ENCODE results near the gene FGFBP1. TPM values are rescaled to one million over a fixed set of nuclear protein-coding genes. Genes with fewer than 3 reads are reported as not detected.
"Not testable (repeated sequence)": the region's sequence is repeated elsewhere in the genome, so short reads cannot be mapped to it uniquely, and the experiment has no call there.

Gene FGFBP1
- total RNA-seq, 1 experiment from 2014 or later = 2.8 TPM

- in situ Hi-C loops (cut with HindIII; ENCODE audit: low pct_unique_long_range_greater_than_20kb, low sequenced_read_pairs) = no loop called here
- no peak for DNase-seq (ENCODE audit: low read depth)
Observed at GRCh38 chr4:15918484-15919129, 19.9 kb downstream of the FGFBP1 start.

GRCh38 chr4:15917297-15917696 lies 21.2 kb downstream of the FGFBP1 start:
- in situ Hi-C loops (cut with HindIII; ENCODE audit: low pct_unique_long_range_greater_than_20kb, low sequenced_read_pairs) = no loop called here
- no peak for DNase-seq (ENCODE audit: low read depth)

GRCh38 chr4:15916358-15916757 lies 22.2 kb downstream of the FGFBP1 start:
- in situ Hi-C loops (cut with HindIII; ENCODE audit: low pct_unique_long_range_greater_than_20kb, low sequenced_read_pairs); DNase-seq (ENCODE audit: low read depth): not testable (repeated sequence)

GRCh38 chr4:15914736-15915135 lies 23.8 kb downstream of the FGFBP1 start:
- in situ Hi-C loops (cut with HindIII; ENCODE audit: low pct_unique_long_range_greater_than_20kb, low sequenced_read_pairs) = no loop called here
- no peak for DNase-seq (ENCODE audit: low read depth)

- DNase-seq (ENCODE audit: low read depth) = no peak
- in situ Hi-C loops (cut with HindIII; ENCODE audit: low pct_unique_long_range_greater_than_20kb, low sequenced_read_pairs) = no loop called here
Observed at GRCh38 chr4:15914291-15914690, 24.2 kb downstream of the FGFBP1 start.

- peak; percentile 79 for DNase-seq (ENCODE audit: low read depth)
- in situ Hi-C loops (cut with HindIII; ENCODE audit: low pct_unique_long_range_greater_than_20kb, low sequenced_read_pairs) = no loop called here
Observed at GRCh38 chr4:15913631-15913970, 24.9 kb downstream of the FGFBP1 start.

- DNase-seq (ENCODE audit: low read depth) = peak; percentile 82
- in situ Hi-C loops (cut with HindIII; ENCODE audit: low pct_unique_long_range_greater_than_20kb, low sequenced_read_pairs) = no loop called here
Observed at GRCh38 chr4:15912961-15913630, 25.4 kb downstream of the FGFBP1 start.

- in situ Hi-C loops (cut with HindIII; ENCODE audit: low pct_unique_long_range_greater_than_20kb, low sequenced_read_pairs) = no loop called here
- DNase-seq (ENCODE audit: low read depth) = no peak
Observed at GRCh38 chr4:15912236-15912635, 26.3 kb downstream of the FGFBP1 start.

GRCh38 chr4:15910155-15910940 lies 28.2 kb downstream of the FGFBP1 start:
- in situ Hi-C loops (cut with HindIII; ENCODE audit: low pct_unique_long_range_greater_than_20kb, low sequenced_read_pairs) = no loop called here

GRCh38 chr4:15907430-15907829 lies 31.1 kb downstream of the FGFBP1 start:
- DNase-seq (ENCODE audit: low read depth) = no peak
- in situ Hi-C loops (cut with HindIII; ENCODE audit: low pct_unique_long_range_greater_than_20kb, low sequenced_read_pairs) = no loop called here

More at GRCh38 chr4:15910155-15910940, 28.2 kb downstream of the FGFBP1 start:
- DNase-seq (ENCODE audit: low read depth) = no peak

GRCh38 chr4:15906020-15906443 lies 32.5 kb downstream of the FGFBP1 start:
- in situ Hi-C loops (cut with HindIII; ENCODE audit: low pct_unique_long_range_greater_than_20kb, low sequenced_read_pairs) = no loop called here
- peak; percentile 76 for DNase-seq (ENCODE audit: low read depth)

GRCh38 chr4:15902746-15903145 lies 35.8 kb downstream of the FGFBP1 start:
- in situ Hi-C loops (cut with HindIII; ENCODE audit: low pct_unique_long_range_greater_than_20kb, low sequenced_read_pairs) = no loop called here
- no peak for DNase-seq (ENCODE audit: low read depth)

GRCh38 chr4:15901998-15902397 lies 36.5 kb downstream of the FGFBP1 start:
- no peak for DNase-seq (ENCODE audit: low read depth)

GRCh38 chr4:15901007-15901406 lies 37.5 kb downstream of the FGFBP1 start:
- in situ Hi-C loops (cut with HindIII; ENCODE audit: low pct_unique_long_range_greater_than_20kb, low sequenced_read_pairs) = no loop called here
- no peak for DNase-seq (ENCODE audit: low read depth)

More at GRCh38 chr4:15901998-15902397, 36.5 kb downstream of the FGFBP1 start:
- in situ Hi-C loops (cut with HindIII; ENCODE audit: low pct_unique_long_range_greater_than_20kb, low sequenced_read_pairs) = no loop called here

- in situ Hi-C loops (cut with HindIII; ENCODE audit: low pct_unique_long_range_greater_than_20kb, low sequenced_read_pairs) = no loop called here
- DNase-seq (ENCODE audit: low read depth) = no peak
Observed at GRCh38 chr4:15899511-15899910, 39.0 kb downstream of the FGFBP1 start.

GRCh38 chr4:15898902-15899301 lies 39.6 kb downstream of the FGFBP1 start:
- in situ Hi-C loops (cut with HindIII; ENCODE audit: low pct_unique_long_range_greater_than_20kb, low sequenced_read_pairs) = no loop called here
- DNase-seq (ENCODE audit: low read depth) = no peak

GRCh38 chr4:15897577-15897976 lies 41.0 kb downstream of the FGFBP1 start:
- in situ Hi-C loops (cut with HindIII; ENCODE audit: low pct_unique_long_range_greater_than_20kb, low sequenced_read_pairs) = no loop called here
- no peak for DNase-seq (ENCODE audit: low read depth)

- DNase-seq (ENCODE audit: low read depth) = no peak
- in situ Hi-C loops (cut with HindIII; ENCODE audit: low pct_unique_long_range_greater_than_20kb, low sequenced_read_pairs) = no loop called here
Observed at GRCh38 chr4:15894921-15895916, 43.3 kb downstream of the FGFBP1 start.
